Mesothelial cell of epicardium (in vitro differentiated cells): Measurements from ENCODE around the gene EPHB6. TPM values are rescaled to one million over a fixed set of nuclear protein-coding genes. Genes with fewer than 3 reads are reported as not detected.

Experiments used
- DNase-seq, 2 experiments: peaks; one replicate each; pipeline ENCODE4 v3.0.0; 2021; ENCODE audit warnings: low spot score in 2 of 2; ENCODE audit not compliant: unreplicated experiment in 2 of 2
- H3K27ac Mint-ChIP-seq: 2 replicates; pipeline ENCODE4 v1.8.0; 2021; ENCODE audit warnings: mixed read lengths
- H3K27me3 Mint-ChIP-seq: 2 replicates; pipeline ENCODE4 v1.8.0; 2021; ENCODE audit warnings: low read depth, mixed read lengths
- H3K36me3 Mint-ChIP-seq: 2 replicates; pipeline ENCODE4 v1.8.0; 2021; ENCODE audit warnings: mixed read lengths
- H3K4me1 Mint-ChIP-seq: 2 replicates; pipeline ENCODE4 v1.8.0; 2021; ENCODE audit warnings: mixed read lengths
- H3K4me3 Mint-ChIP-seq: 2 replicates; pipeline ENCODE4 v1.8.0; 2021; ENCODE audit warnings: mild to moderate bottlenecking, moderate library complexity, mixed read lengths
- H3K9me3 Mint-ChIP-seq: 2 replicates; pipeline ENCODE4 v1.8.0; 2021; ENCODE audit warnings: mixed read lengths
- total RNA-seq: library from RNA; stranded (reverse); gene quantifications from 3 replicates; pipeline ENCODE4 v1.2.1, GENCODE V29; 2021
- TF ChIP-seq, protein P1 (sequence below): fragments of 200-600 bp; sonication (generic); IDR thresholded peaks from one replicate; pipeline ENCODE4 v1.5.0; 2021; ENCODE audit warnings: antibody characterized with exemption; ENCODE audit not compliant: unreplicated experiment

EPHB6 gene
- total RNA-seq, 1 donor from 2014 or later: 28.0 TPM

DNA sequence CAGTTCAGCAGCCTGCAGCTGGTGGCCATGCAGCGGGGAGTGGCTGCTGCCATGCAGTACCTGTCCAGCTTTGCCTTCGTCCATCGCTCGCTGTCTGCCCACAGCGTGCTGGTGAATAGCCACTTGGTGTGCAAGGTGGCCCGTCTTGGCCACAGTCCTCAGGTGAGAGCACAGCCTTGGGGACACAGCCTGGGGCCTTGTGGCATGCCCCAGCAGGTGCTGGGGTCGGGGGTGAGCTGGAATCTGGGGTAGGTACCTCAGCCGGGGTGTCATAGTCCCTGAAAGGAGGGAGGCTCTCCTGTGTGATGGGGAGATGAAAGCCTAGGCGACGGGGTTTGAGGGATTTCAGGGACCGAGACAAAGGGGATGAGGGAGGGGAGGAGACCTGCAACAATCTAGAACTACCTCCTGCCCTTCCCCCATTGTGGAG, 14.1 kb downstream of the EPHB6 start:
- Mint-ChIP-seq H3K27me3 (no peaks in the 10 kb centered on the region), H3K9me3 (no peaks in the 10 kb centered on the region), H3K4me3 (no peak overlapping the region), H3K36me3 (peaks cover 12% of the 10 kb centered on the region), H3K4me1 (no peaks in the 10 kb centered on the region), H3K27ac (no peak overlapping the region)
- DNase-seq: no peak
- TF ChIP-seq, protein P1, sequence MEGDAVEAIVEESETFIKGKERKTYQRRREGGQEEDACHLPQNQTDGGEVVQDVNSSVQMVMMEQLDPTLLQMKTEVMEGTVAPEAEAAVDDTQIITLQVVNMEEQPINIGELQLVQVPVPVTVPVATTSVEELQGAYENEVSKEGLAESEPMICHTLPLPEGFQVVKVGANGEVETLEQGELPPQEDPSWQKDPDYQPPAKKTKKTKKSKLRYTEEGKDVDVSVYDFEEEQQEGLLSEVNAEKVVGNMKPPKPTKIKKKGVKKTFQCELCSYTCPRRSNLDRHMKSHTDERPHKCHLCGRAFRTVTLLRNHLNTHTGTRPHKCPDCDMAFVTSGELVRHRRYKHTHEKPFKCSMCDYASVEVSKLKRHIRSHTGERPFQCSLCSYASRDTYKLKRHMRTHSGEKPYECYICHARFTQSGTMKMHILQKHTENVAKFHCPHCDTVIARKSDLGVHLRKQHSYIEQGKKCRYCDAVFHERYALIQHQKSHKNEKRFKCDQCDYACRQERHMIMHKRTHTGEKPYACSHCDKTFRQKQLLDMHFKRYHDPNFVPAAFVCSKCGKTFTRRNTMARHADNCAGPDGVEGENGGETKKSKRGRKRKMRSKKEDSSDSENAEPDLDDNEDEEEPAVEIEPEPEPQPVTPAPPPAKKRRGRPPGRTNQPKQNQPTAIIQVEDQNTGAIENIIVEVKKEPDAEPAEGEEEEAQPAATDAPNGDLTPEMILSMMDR: no peak

GRCh38 chr7:142869434-142869833, 14.6 kb downstream of the EPHB6 start:
- no peak overlapping the region for H3K27ac Mint-ChIP-seq
- no peaks in the 10 kb centered on the region for H3K4me1 Mint-ChIP-seq
- H3K9me3 Mint-ChIP-seq: no peaks in the 10 kb centered on the region
- H3K4me3 Mint-ChIP-seq: no peak overlapping the region
- TF ChIP-seq, protein P1: no peak
- H3K27me3 Mint-ChIP-seq: no peaks in the 10 kb centered on the region
- H3K36me3 Mint-ChIP-seq: peaks cover 12% of the 10 kb centered on the region
- DNase-seq: no peak

- DNase-seq: no peak
- Mint-ChIP-seq H3K4me1 (no peaks in the 10 kb centered on the region), H3K27ac (no peak overlapping the region), H3K9me3 (no peaks in the 10 kb centered on the region), H3K27me3 (no peaks in the 10 kb centered on the region), H3K36me3 (peaks cover 14% of the 10 kb centered on the region), H3K4me3 (no peak overlapping the region)
- TF ChIP-seq, protein P1: no peak
Observed at GRCh38 chr7:142870147-142870559, 15.3 kb downstream of the EPHB6 start.

- TF ChIP-seq, protein P1: no peak
- no peak overlapping the region for H3K27ac Mint-ChIP-seq
Observed at GRCh38 chr7:142870566-142871259, 15.8 kb downstream of the EPHB6 start.

DNA sequence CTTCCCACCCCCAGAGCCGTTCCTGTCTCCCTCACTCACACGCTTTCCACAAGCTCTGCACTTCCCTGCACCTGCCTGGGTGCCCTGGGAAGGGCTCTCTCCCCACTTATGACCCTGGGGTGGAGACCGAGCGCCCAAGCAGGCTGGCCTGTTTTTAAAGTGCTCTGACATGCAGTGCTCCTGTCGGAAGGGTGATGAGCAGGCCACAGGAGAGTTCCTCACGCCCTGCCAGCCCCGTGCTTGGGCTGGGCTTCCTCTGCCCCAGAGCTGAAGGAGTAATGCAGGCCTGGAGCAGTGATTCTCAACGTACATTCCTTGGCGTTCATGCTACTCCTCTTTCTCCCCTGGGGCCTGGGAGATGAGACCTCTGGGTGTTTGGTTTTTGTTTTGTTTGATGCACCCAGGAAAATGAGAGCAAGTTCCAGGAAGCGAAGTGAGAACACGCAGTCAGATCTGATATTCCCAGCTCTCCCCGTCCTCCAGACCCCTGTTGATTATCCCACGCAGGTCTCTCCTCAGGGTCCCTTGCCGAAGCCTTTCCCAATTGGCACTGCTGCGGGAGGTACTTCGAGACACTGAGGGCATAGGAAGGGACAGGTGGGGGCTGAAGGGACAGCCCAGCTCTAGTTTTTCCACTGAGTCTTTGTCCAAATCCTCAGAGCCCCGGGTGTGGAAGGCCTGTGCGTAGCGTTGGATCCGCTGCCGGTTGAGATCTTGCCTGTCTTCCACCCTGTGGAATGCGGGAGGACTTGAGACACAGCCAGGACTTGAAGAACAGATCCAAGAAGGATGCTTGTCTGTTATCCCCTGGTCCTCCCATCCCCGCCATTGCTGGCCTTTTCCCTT, 16.6 kb downstream of the EPHB6 start:
- H3K4me1 Mint-ChIP-seq: no peaks in the 10 kb centered on the region
- H3K36me3 Mint-ChIP-seq: peaks cover 14% of the 10 kb centered on the region
- no peaks in the 10 kb centered on the region for H3K9me3 Mint-ChIP-seq
- TF ChIP-seq, protein P1: no peak
- H3K27me3 Mint-ChIP-seq: no peaks in the 10 kb centered on the region
- no peak overlapping the region for H3K4me3 Mint-ChIP-seq
- H3K27ac Mint-ChIP-seq: no peak overlapping the region
- DNase-seq: no peak

More at GRCh38 chr7:142870566-142871259, 15.8 kb downstream of the EPHB6 start:
- Mint-ChIP-seq H3K4me1 (no peaks in the 10 kb centered on the region), H3K9me3 (no peaks in the 10 kb centered on the region), H3K4me3 (no peak overlapping the region), H3K36me3 (peaks cover 14% of the 10 kb centered on the region), H3K27me3 (no peaks in the 10 kb centered on the region)
- no peak for DNase-seq
